Hepatocyte (in vitro differentiated cells): ENCODE results near the gene NABP2. TPM values are rescaled to one million over a fixed set of nuclear protein-coding genes. Genes with fewer than 3 reads are reported as not detected.

ENCODE experiments used
- DNase-seq: peaks from one replicate; pipeline ENCODE4 v3.0.0-alpha.2; 2016; ENCODE audit warnings: low spot score
- H2AFZ ChIP-seq: fragments of 200-600 bp; sonication (generic); 2 replicates; pipeline ENCODE4 v1.6.0; 2016; ENCODE audit warnings: antibody characterized with exemption, mild to moderate bottlenecking
- H3K27ac ChIP-seq: fragments of 200-600 bp; sonication (generic); 2 replicates; pipeline ENCODE4 v1.5.1; 2016; ENCODE audit warnings: mild to moderate bottlenecking
- H3K27me3 ChIP-seq: fragments of 200-600 bp; sonication (generic); 2 replicates; pipeline ENCODE4 v1.6.1; 2016
- H3K36me3 ChIP-seq: fragments of 200-600 bp; sonication (generic); replicated peaks from 2 replicates; pipeline ENCODE4 v1.5.1; 2016; ENCODE audit warnings: low read depth; ENCODE audit not compliant: insufficient read depth
- H3K4me1 ChIP-seq: fragments of 200-600 bp; sonication (generic); 2 replicates; pipeline ENCODE4 v1.5.1; 2016; ENCODE audit warnings: mild to moderate bottlenecking, moderate library complexity; ENCODE audit not compliant: insufficient read depth
- H3K4me2 ChIP-seq: fragments of 200-600 bp; sonication (generic); 2 replicates; pipeline ENCODE4 v1.6.0; 2016
- H3K4me3 ChIP-seq: fragments of 200-600 bp; sonication (generic); 2 replicates; pipeline ENCODE4 v1.5.1; 2016; ENCODE audit warnings: mild to moderate bottlenecking
- H3K79me2 ChIP-seq: fragments of 200-600 bp; sonication (generic); 2 replicates; pipeline ENCODE4 v1.6.0; 2017; ENCODE audit warnings: mild to moderate bottlenecking
- H3K9me2 ChIP-seq: fragments of 200-600 bp; sonication (generic); replicated peaks from 2 replicates; pipeline ENCODE4 v1.6.0; 2017; ENCODE audit warnings: mild to moderate bottlenecking; ENCODE audit not compliant: insufficient read depth
- H3K9me3 ChIP-seq: fragments of 200-600 bp; sonication (generic); 2 replicates; pipeline ENCODE4 v1.5.1; 2016; ENCODE audit warnings: low read depth, mild to moderate bottlenecking
- H4K20me1 ChIP-seq: fragments of 200-600 bp; sonication (generic); 2 replicates; pipeline ENCODE4 v1.6.0; 2016; ENCODE audit warnings: mild to moderate bottlenecking; ENCODE audit not compliant: insufficient read depth, poor library complexity, severe bottlenecking
- CTCF ChIP-seq: fragments of 200-600 bp; sonication (generic); IDR thresholded peaks from 2 replicates; pipeline ENCODE4 v1.5.1; 2016; ENCODE audit warnings: antibody characterized with exemption, mild to moderate bottlenecking; ENCODE audit not compliant: poor library complexity
- EZH2 ChIP-seq: fragments of 200-600 bp; sonication (generic); IDR thresholded peaks from 2 replicates; pipeline ENCODE4 v1.6.1; 2016; ENCODE audit warnings: antibody characterized with exemption, mild to moderate bottlenecking, borderline replicate concordance
- EZH2phosphoT487 ChIP-seq: fragments of 200-600 bp; sonication (generic); IDR thresholded peaks from one replicate; pipeline ENCODE4 v1.6.1; 2018; ENCODE audit warnings: antibody characterized with exemption, mild to moderate bottlenecking, low read depth, moderate library complexity; ENCODE audit not compliant: unreplicated experiment, severe bottlenecking
- WGBS: methylation state at CpG from one replicate; pipeline ENCODE4 v1.1.6; 2016; ENCODE audit warnings: low lambda C conversion rate; ENCODE audit errors: missing lambda C conversion rate; 5-methylcytosine and 5-hydroxymethylcytosine counted together
- polyA plus RNA-seq: library from polyadenylated mRNA; unstranded; fragments of >200 nt; fragmentation: Nextera tagmentation; extraction: Ambion mirVana; gene quantifications from 2 replicates; pipeline ENCODE4 v1.2.1, GENCODE V29; 2016
- total RNA-seq: library from RNA; depleted of rRNA; stranded (reverse); fragments of >200 nt; gene quantifications from 2 replicates; pipeline ENCODE4 v1.2.3, GENCODE V29; 2014

NABP2 gene
- total and polyA plus RNA-seq, 2 experiments from 2014 or later: 12.4 to 21.9 TPM

- no peaks in the 10 kb centered on the region for H3K36me3 ChIP-seq
- H4K20me1 ChIP-seq: no peaks in the 10 kb centered on the region
- no peaks in the 10 kb centered on the region for H3K4me1 ChIP-seq
- H3K27ac ChIP-seq: no peak overlapping the region
- H3K9me3 ChIP-seq: no peaks in the 10 kb centered on the region
- peaks cover 7% of the 10 kb centered on the region for H3K79me2 ChIP-seq
- no peaks in the 10 kb centered on the region for H3K9me2 ChIP-seq
- TF ChIP-seq EZH2 (no peak), CTCF (no peak), EZH2phosphoT487 (no peak)
- no peaks in the 10 kb centered on the region for H3K27me3 ChIP-seq
- no peak for DNase-seq
- 82% methylated on average over 11 of the region's 11 CpGs for WGBS
- no peak overlapping the region for H2AFZ ChIP-seq
- H3K4me2 ChIP-seq: no peak overlapping the region
- no peak overlapping the region for H3K4me3 ChIP-seq
These were observed 13.4 kb downstream of the NABP2 start for GRCh38 chr12:56237552-56237951.

DNA sequence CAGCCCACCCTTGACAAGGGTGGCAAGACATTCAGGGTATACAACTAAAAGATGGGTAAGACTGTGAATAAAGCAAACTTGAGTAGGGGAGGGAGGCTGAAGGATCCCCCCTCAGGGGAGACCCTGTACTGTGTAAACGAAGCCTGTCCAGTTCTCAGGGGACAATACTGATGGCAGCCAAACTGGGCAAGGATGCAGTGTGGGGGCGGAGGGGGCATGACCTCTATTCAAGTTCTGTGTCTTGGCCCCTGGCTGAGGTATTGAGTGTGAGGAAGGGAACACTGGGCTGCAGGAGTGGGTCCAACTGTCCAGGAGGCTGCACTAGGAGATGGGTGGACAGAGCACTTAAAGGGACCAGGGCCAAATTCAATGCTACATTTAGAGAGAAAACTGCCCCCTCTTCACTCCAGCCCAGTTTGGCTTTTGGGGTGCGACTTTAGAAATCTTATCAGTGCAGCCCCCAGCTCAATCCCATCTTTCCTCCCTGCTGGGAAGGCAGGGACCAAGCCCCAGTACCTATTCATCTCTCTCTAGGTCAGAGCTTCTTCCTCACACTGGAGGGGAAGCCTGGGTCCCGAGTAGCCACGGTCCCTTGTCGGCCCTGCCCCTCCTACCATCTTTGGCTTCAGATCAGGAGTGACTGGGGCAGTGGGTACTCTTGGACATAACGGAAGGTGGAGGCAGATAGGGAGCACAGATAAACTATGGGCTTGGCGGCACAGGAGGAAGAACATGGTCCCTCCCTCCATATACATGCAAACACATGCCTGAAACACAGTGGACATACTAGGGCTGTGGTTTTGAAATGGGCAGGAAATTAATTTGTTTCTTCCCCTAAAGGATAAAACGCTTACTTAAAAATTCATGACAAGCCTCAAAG lies 17.5 kb downstream of the NABP2 start:
- no peak for TF ChIP-seq CTCF
- TF ChIP-seq EZH2phosphoT487: no peak
- TF ChIP-seq EZH2: no peak
- Histone ChIP-seq H3K36me3 (no peaks in the 10 kb centered on the region), H3K79me2 (no peaks in the 10 kb centered on the region), H3K27ac (no peak overlapping the region), H3K4me2 (no peak overlapping the region), H3K9me2 (no peaks in the 10 kb centered on the region), H4K20me1 (no peaks in the 10 kb centered on the region), H3K27me3 (no peaks in the 10 kb centered on the region), H3K4me1 (no peaks in the 10 kb centered on the region), H3K9me3 (no peaks in the 10 kb centered on the region), H3K4me3 (no peak overlapping the region), H2AFZ (no peak overlapping the region)
- DNase-seq: no peak
- WGBS: 88% methylated on average over 9 of the region's 9 CpGs

DNA sequence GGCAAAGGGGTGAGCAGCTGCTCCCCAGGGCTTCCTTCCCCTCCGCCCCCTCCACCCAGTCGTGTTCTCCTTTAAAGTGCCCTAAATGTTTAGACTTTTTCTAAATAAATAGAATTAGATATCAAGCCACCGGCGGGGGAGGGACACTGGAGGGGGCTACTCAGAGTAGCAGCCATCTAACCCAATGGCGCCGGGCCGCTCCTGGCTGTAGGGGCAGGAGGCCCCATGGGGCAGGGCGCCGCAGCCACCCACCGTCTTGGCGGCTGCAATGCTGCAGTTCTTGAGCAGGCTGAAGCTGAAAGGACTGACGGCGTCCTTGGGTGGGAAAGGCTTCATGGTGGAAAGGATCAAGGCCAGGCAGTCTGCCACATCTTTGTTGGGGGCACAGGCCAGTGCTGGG lies 18.8 kb downstream of the NABP2 start:
- no peaks in the 10 kb centered on the region for H4K20me1 ChIP-seq
- H2AFZ ChIP-seq: no peak overlapping the region
- H3K4me2 ChIP-seq: no peak overlapping the region
- H3K79me2 ChIP-seq: no peaks in the 10 kb centered on the region
- H3K4me1 ChIP-seq: no peaks in the 10 kb centered on the region
- WGBS: 99% methylated on average over 13 of the region's 13 CpGs
- H3K27ac ChIP-seq: no peak overlapping the region
- no peaks in the 10 kb centered on the region for H3K9me2 ChIP-seq
- no peaks in the 10 kb centered on the region for H3K9me3 ChIP-seq
- TF ChIP-seq EZH2 (no peak), CTCF (no peak), EZH2phosphoT487 (no peak)
- no peaks in the 10 kb centered on the region for H3K36me3 ChIP-seq
- no peak overlapping the region for H3K4me3 ChIP-seq
- no peaks in the 10 kb centered on the region for H3K27me3 ChIP-seq
- no peak for DNase-seq
